Activated CD4-positive, alpha-beta T cell treated with anti-CD3 and anti-CD28 coated beads for 48 hours (primary cell): ENCODE data around the gene MYL7.

Source experiments
- DNase-seq: peaks from one replicate; pipeline ENCODE4 v3.0.0-alpha.2; 2020

MYL7 gene

DNA sequence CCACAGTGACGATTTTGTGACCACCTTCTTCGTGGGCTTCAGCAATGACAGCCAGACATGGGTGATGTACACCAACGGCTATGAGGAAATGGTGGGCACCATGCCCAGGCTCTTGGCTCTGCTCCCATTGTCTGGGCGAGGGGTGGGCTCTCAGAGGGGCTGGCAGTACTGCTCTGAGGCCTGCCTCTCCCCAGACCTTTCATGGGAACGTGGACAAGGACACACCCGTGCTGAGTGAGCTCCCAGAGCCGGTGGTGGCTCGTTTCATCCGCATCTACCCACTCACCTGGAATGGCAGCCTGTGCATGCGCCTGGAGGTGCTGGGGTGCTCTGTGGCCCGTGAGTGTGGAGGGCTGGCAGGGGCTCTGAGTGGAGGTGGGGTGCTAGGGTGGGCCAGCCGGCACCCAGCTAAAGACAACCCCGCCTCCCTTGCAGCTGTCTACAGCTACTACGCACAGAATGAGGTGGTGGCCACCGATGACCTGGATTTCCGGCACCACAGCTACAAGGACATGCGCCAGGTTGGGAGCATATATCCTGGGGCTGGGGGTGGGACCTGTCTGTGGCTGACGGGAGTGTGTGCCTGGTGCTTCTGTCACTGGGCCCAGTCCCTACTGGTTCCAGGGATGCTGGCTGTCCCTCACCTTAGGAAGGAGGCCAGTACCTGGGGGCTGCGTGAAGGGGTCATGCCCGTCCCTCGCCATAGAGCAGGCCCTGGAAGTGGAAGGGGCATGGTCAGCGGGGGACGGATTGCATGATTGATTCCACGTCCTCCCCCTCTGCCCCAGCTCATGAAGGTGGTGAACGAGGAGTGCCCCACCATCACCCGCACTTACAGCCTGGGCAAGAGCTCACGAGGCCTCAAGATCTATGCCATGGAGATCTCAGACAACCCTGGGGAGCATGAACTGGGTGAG is 30.2 kb downstream of the MYL7 start:
- no peak for DNase-seq

DNA sequence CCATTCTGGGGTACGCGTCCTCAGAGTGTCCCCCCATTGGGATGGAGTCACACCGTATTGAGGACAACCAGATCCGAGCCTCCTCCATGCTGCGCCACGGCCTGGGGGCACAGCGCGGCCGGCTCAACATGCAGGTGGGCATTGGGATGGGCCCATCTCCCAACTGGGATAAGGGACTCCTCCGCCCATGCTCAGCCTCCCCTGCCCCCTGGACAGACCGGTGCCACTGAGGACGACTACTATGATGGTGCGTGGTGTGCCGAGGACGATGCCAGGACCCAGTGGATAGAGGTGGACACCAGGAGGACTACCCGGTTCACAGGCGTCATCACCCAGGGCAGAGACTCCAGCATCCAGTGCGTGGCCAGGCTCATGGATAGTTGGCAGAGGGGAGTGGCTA is 31.1 kb downstream of the MYL7 start:
- no peak for DNase-seq

DNA sequence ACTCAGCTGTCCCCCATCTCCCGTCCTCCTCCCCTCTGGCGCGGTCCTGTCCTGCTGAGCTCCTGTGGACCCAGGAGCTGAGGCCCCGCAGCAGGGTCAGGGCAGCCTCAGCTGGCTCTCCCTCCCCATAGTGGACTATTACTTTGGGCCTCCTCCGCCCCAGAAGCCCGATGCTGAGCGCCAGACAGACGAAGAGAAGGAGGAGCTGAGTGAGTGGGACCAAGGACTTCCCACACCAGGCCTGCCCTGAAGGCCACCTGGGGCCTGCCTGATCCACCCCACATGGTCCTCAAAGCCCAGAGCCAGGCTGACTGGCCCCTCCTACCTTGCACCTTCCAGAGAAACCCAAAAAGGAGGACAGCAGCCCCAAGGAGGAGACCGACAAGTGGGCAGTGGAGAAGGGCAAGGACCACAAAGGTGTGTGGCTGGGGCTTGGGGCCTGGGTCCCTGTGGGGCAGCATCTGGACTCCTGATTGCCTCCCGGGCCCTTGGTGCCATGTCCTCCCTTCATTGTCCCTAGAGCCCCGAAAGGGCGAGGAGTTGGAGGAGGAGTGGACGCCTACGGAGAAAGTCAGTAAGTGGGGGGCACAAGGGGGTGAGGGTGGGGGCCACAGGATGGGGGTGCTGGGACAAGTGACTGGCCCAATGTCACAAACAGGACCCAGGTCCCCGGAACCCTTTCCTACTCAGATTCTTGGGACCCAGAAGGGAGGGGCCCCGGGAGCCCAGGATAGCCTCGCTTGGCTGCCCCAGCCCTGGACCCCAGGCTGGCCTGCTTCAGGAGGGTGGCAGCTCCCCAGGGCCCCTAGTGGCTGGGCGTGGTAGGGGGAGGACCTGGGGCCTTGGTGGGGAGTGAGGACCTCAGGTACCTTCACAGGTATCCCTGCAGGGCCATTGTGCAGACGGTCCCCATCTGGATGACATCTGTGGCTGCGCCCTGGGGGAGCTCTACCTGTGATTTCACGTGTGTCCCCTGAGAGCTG is 32.1 kb downstream of the MYL7 start:
- peak; percentile 33 for DNase-seq

DNA sequence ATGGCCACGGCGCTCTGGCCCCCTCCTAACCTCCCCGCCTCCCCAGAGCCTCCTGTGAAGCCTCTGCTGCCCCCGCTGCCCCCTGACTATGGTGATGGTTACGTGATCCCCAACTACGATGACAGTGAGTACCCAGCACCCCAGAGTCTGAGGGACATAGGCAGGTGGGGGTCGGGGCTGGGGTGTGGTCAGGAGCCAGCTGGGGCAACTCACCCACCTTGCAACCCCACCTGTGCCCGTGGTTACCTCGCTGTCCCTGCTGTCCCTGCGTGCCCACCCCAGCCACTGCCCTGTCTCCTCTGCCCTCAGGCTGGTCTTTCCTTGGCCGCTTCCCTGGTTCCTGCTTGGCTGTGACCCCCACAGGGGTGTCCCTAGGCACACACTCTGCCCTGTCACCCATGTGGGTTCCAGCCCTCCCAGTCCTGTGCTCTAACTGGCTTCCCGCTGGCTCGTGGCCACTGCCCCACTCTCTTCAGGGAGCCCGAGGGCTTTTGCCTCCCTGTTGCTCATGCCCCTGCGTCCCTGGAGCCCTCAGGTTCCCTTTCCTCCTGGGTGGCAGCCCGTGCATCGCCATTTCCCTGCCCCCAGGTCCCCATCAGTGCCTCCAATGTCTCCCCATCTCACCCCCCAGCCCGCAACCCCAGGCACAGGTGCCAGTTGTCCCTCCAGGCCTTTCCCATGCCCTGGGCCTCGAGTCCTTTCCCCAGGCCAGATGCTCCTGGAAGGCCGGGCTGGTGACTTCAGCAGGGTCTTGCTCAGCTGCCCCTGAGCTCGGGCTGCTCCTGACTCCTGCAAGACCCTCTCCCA is 33.0 kb downstream of the MYL7 start:
- DNase-seq = no peak

DNA sequence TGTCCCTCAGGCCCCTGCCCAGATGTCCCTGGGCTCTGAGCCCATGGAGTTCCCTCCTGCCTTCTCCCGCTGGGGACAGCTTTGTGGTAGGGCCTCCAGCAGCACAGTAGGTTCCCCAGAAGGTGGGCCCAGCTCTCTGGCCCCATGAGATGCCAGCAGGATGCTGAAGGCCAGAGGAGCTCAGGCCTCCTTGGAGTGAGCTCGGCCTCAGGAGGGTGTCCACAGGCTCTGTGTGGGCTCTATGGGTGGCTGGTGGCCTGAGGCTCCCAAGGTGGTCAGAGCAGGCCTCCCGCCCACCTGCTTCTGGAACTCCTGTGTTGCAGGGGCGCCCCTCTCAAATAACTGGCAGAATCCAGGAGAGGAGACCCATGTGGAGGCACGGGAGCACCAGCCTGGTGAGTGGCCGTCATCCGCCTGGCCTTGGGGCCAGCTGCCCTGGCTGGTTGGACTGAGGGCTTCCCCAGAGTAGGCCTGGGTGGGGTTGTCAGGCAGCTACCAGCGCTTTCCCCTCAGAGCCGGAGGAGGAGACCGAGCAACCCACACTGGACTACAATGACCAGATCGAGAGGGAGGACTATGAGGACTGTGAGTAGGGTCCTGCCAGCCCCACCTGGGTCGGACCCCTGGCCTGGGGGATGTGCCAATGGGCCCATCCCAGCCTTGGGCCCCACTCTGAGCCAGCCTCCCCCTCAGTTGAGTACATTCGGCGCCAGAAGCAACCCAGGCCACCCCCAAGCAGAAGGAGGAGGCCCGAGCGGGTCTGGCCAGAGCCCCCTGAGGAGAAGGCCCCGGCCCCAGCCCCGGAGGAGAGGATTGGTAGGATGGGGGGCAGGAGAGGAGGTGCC is 33.8 kb downstream of the MYL7 start:
- no peak for DNase-seq

DNA sequence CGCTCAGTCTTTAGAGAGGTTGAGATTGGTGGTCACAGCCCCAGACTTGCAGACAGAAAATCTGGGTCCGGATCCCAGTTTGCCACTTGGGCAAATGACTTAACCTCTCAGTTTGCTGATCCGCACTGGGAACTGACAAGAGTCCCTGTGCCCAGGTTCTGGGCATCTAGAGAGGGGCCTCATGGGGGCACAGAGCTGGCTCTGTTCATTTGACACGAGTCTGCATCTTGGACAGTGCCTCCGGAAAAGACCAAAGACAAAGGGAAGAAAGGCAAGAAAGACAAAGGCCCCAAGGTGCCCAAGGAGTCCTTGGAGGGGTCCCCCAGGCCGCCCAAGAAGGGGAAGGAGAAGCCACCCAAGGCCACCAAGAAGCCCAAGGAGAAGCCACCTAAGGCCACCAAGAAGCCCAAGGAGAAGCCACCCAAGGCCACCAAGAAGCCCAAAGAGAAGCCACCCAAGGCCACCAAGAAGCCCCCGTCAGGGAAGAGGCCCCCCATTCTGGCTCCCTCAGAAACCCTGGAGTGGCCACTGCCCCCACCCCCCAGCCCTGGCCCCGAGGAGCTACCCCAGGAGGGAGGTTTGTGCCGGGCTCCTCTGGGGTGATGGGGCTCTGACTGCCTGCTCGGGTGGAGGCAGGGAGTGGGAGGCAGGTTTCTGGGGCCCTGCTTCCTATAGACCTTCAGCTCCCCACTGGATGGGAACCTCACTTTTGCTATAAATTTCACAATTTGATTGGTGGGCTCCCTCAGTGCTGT is 34.6 kb downstream of the MYL7 start:
- DNase-seq = no peak

DNA sequence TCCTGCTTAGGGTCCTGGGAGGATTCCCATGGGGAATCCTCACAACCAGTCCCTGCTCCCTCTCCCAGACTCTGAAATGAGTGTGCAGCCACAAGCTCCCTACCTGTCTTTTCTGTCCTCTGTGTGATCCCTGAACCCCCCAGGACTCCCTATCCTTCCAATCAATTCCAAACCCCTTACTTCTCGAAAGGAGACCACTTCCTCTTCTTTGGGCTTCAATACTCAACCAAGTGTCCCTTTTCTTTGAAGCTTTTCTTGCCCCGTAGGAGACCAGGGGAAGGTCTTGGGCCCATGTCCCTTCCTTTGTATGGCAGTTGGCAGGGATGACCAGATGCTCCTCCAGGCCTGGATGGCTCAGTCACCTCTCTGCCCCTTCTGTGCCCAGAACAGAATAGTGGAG is 35.3 kb downstream of the MYL7 start:
- DNase-seq = no peak

DNA sequence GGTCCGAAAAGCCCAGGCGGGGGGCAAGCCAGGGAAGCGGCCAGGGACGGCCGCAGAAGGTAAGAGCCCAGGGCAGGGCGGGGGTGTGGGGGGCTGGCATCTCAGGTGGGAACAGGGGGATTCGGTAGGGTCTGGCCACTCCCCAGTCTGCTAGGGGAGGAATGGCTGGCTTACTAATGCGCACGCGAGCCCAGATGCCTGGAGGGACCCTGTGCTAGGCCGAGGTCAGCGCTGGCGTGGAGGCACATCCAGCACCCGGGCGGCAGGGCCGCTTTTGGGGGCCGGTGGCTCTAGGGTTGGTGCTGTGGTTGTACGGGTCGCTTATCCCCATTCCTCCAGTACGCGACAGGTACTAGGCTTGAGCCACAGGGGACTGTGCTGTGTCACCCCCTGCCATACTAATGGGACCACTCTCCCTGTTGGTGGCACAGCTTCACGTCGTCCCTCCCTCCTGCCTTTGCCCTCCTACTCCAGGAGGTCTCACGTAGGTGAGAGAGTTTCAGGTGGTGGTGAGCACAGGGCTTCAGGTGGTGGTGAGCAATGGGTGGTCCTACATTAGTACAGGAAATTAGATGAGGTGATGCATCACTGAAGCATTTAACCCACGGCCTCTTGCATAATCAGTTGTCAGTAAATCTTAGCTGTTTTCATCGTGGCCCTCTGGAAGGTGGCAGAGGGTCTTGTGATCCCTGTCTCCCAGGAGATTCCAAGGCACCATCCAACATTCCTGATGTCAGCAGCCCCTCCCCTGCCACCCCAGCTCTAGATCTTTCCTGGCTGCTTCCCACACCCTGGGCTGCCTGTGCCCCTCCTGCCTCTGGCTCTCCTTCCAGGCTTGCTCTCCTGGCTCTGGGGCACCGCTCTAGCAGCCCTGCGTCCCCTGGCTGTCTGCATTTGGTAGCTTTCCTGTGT is 36.0 kb downstream of the MYL7 start:
- no peak for DNase-seq

DNA sequence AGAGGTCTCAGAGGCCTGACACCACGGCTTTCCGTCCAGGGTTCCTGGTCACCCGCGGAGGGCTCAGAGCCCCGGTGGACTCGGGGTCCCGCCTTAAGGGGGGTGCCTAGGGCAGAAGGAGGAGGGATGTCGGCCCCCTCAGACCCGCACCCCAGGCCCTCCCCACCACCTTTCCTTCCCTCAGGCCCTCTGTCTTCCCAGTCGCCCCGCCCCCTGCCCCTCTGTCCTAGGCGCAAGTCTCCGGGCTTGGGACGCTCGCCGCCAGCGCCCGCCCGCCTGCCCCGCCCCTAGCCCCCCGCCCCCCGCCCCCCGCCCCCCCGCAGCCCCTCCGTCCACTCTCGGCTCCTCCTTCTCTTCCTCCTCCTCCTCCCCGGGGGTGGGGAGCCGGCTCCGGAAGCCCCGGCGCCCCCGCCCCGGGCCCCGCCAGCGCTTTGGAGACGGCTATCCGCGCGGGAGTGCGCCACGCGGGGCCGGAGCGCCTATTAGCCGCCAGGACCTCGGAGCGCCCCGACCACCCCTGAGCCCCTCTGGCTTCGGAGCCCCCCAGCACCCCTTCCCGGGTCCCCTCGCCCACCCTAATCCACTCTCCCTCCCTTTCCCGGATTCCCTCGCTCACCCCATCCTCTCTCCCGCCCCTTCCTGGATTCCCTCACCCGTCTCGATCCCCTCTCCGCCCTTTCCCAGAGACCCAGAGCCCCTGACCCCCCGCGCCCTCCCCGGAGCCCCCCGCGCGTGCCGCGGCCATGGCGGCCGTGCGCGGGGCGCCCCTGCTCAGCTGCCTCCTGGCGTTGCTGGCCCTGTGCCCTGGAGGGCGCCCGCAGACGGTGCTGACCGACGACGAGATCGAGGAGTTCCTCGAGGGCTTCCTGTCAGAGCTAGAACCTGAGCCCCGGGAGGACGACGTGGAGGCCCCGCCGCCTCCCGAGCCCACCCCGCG is 36.9 kb downstream of the MYL7 start, which contains the start of gene AEBP1:
Gene AEBP1 (plus strand): TSS at position 423 of the 937 bp plus-strand sequence. CDS start 321 bp downstream, at position 744.
- peak; percentile 43 for DNase-seq

DNA sequence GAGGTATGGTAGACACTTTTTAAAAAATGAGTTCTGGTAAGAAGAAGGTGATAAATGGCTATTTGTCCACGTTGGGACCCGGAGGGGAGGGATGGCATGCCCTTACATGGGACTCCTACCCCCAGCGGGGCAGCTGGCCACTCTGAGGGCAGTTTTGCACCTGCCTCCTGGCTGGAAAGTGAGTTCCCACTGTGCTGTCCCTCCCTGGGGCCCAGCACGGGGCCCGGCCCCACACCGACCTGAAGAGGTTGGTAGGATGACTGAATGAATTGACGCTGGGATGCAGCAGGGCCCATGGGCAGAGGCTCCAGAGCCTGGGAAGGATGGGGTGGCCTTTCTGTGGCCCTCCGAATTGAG is 37.6 kb downstream of the MYL7 start:
- DNase-seq = no peak

DNA sequence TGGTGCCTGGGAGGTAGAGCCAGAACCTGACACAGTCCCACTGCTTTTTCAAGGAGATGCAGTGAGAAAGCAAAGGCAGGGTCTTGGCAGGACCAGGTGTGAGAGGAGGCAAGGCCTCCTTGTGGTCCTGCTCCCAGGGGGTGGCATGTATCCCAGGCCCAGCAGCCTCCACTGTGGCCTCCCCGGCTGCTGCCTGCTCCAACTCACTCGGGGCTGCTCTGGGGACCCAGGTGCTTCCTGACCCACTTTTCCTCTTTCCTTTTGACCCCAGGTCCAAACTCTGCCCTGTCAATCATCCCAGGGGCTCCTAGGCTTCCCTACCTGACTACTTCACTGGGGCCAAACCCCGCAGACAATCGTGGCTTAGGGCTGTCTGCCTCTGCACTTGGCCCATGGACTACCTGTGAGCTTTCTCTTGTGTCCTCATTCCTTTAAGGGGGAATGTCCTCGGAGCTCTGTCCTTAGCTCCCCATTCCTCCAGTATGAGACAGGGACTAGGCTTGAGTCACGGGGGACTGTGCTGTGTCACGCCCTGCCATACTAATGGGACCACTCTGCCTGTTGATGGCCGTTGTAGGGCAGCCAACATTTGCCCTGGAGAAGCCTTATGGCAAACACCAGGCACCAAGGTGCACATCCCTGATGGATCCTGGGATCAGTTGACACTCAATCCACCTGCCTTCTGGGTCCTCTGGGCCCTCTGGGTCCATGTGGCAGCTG is 38.1 kb downstream of the MYL7 start:
- no peak for DNase-seq

DNA sequence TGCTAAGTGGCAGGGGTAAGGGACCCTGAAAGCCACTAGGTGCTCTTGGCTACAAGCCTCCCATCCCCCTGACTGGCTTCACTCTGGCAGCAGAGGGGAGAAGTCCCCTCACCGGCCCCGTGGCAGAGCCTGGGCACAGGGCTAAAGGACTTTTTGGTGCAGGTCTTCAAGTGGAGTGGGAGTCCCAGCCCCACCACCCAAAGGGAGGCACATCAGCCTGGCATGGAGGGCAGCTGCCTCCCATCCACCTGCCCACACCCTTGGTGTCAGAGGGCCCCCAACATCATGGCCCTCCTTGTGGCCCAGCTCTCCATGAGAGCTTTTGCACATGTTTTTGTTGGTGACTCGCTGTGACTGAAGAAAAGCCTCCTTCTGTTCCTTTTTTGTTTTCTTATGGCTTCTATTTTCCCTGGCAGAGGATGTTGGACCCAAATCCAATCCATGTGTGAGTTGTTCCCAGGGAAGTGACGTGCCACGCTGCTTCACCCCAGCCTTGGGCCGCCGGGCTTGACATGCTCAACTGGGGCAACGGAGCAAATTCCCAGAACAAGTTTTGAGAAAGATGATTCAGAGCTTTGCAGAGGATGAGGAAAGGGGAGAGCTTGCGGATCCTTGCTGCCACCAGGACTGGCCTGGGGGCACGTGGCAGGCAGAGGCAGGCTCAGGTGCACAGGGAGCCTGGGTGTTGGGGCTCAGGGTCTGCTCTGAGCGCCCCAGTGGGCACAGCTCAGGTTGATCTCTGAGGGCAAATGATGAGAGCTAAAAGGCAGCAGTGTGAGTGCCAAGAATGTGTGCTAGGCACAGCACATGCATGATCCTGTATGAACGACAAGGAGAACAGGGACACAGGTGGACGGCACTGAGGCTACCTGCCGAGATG is 38.9 kb downstream of the MYL7 start:
- no peak for DNase-seq

DNA sequence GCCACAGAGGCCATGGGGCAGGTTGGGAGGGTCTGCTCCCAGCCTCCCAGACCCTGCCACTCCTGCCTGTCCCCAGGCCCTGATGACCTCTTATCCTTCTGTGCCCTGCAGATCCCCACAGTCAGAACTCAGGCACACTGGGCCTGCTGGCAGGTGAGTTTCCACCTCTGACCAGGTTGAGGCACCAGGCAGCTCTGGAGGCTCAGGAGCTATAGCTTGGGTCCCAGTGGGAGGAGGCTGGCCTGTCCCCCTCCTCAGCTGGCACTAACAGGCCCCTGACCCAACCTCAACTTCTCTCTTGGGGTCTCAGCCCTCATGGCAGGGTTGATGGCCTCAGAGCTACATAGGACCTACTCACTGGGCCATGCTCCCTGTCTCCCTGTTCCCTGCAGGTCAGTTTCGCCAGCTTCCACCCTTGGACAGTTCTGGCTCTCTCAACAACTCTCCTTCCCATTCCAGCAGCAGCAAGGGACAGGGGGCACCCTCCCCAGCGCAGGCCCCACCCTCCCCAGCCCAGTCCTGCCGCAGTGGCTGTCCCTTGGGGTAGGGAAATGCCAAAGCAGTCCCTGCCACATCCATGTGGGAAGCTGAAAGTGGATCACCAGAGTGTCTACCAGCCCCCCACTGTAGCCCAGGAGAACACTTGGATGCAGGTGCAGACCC is 39.7 kb downstream of the MYL7 start:
- no peak for DNase-seq

DNA sequence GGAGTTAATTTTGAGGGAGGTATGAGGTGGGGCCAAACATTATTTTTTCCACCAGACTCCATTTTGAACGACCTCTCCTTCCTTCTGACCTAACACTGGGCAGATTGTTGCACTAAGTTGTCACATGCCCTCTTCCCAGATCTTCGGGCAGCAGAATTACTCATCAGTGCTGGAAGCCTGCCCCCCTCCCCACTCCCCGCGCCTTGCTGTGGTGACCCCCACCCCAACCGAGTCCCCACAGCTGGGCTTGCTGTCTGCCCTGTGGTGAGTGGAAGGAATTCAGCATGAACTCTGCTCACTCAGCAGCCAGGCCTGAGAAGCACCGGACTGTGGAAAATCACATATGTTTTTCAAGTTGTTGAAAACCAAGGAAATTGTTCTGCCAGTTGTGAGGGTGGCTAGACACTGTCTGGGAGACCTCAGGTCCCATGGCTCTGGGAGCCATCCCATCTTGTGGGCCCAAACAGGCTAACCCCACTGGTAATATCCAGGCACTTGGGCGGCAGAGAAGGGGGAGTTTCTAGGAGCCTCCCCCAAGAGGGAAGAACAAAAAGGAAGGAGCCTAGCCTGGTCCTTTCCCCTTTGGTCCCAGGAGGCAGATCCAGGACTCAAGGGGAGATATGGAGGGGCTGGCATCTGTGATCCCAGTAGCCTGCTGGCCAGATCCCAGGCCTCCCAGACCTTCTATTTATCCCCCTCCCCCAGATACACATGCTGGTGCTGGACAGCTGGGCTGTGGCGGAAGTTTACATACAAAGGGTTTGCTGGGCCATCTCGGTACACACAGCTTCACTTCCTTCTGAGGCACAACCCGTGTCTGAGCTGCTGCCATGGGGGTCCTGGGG is 40.5 kb downstream of the MYL7 start:
- DNase-seq = no peak

DNA sequence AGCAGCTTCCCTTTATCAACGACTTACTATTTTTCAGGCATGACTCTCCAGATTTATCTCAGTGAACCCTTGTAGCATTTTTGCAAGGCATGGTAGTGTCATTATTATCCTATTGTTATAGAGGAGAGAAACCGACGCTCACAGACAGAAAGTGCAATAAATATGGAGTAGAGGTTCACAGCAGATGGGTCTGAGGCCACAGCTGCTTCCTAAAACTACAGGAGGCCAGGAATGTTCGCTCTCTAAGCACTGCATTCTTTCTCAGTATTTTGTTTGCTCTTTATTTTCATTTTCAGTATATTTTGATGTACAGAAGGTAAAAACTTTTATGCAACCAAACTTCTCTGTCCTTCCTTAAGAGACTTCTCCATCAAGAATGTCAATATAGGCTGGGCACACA is 41.5 kb downstream of the MYL7 start:
- no peak for DNase-seq
